ENCODE data around the gene QSOX1.

DNA sequence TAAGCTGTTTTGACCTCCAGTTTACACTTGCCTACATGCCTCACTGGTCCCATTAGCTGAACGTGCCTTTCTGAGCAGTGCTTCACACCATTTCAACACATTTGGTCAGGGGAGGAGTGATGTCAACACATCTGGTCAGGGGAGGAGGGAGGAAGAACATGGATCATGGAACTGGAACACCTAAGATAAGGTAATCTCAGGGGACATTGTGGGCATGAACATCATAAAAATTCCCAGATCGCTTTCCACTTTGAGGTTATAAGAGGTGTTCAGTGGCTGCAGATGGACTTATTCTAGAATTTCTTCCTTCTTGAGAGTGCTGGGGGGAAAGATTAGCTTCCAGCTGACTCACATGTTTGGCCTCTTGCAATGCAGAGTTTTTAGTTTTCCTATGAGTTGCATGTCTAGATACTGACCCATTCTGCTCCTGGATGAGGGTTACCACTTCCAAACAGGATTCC lies 2.0 kb downstream of the QSOX1 start:
- TF ChIP-seq, protein P1, sequence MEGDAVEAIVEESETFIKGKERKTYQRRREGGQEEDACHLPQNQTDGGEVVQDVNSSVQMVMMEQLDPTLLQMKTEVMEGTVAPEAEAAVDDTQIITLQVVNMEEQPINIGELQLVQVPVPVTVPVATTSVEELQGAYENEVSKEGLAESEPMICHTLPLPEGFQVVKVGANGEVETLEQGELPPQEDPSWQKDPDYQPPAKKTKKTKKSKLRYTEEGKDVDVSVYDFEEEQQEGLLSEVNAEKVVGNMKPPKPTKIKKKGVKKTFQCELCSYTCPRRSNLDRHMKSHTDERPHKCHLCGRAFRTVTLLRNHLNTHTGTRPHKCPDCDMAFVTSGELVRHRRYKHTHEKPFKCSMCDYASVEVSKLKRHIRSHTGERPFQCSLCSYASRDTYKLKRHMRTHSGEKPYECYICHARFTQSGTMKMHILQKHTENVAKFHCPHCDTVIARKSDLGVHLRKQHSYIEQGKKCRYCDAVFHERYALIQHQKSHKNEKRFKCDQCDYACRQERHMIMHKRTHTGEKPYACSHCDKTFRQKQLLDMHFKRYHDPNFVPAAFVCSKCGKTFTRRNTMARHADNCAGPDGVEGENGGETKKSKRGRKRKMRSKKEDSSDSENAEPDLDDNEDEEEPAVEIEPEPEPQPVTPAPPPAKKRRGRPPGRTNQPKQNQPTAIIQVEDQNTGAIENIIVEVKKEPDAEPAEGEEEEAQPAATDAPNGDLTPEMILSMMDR (conservative IDR thresholded peaks at IDR 0.05; ENCODE audit: low read depth, low read length): no peak
- no peak for TF ChIP-seq EZH2 (IDR thresholded peaks at IDR 0.05; ENCODE audit: borderline replicate concordance, low read depth, low read length, poor library complexity, severe bottlenecking)
